HG03575 (cell line): ENCODE measurements around the gene OSBPL5.

ENCODE experiments used
- ATAC-seq: cut with Tn5 transposase; IDR thresholded peaks from one replicate; pipeline ENCODE4 v1.9.1; 2021; ENCODE audit not compliant: unreplicated experiment, insufficient number of reproducible peaks, low FRiP score; ENCODE audit errors: extremely low read depth

Gene OSBPL5

DNA sequence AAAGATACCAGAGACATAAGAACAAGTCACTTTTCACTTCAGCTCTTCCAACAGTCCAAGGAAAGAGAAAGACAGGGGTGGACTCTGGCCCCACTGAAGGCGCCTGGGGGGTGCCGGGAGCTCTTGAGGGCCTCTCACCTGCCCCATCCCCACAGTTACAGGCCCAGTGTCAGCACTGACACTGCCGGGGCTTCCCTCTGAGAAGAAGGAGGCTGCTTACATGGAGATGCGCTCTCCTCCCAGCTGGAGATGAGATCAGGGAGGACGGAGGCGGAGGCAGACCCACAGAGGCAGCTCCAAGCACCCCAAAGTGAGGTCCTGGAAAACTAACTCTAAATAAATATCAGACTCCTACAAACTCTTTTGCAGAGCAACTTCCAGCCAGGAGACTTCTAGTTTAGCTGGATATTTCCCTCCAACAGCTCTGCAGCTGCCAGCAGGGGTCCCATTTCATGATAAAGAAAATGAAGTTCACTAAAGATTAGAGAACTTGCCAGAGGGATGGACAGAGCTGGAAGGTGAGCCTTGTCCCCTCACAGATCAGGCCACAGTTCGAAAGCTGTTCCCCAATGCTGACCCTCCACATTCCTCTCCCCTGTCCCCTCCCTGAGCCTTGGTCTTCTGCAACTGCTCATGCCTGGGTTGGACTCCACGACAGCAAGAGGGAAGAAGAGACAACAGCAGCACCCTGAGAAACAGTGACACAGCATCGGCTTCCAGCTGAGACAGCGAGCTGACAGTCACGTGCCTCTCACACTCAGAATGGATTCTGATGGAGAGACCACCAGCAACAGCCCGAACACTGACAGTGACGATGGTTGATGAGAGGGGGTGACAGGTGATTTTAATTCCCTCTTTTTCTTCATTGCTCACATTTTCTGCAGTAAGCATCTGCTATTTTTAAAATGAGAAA is 113.7 kb downstream of the OSBPL5 start:
- ATAC-seq: no peak

DNA sequence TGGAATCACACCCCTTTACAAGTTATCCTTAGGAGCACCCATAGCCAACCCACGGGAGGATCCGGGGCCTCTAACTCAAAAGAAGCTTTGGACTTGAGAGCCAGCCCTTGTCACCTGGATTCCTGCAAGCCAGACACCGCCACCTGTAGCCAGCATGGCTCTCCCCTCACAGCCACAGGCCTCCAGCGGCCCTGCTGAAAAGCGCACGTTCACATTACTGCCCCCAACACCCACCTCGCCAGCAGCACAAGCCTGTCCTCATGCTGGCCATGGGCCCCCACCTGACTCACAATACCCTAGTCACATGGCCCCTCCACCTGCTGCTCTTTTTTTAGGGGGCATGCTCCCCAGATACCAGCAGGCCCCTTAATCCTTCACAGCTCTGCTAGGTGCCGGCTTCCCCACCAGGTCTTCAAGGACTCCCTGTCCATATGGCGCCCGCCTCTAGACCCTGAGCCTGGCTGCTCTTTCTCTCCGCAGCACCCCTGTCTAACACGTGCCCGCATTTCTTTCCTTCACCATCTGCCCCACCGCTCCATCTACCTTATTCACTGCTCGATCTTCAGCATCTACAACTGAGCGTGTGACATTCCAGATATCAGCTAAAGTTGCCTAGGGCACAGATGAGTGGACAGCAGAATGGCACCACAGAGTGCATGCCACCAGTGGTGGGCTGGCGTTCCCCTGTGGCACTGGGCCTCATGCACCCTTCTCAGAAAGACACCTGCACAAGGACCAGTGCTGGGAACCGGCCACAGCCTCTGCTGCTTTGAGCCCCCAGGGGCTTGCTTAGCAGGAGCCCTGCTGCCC is 114.5 kb downstream of the OSBPL5 start:
- ATAC-seq: no peak

DNA sequence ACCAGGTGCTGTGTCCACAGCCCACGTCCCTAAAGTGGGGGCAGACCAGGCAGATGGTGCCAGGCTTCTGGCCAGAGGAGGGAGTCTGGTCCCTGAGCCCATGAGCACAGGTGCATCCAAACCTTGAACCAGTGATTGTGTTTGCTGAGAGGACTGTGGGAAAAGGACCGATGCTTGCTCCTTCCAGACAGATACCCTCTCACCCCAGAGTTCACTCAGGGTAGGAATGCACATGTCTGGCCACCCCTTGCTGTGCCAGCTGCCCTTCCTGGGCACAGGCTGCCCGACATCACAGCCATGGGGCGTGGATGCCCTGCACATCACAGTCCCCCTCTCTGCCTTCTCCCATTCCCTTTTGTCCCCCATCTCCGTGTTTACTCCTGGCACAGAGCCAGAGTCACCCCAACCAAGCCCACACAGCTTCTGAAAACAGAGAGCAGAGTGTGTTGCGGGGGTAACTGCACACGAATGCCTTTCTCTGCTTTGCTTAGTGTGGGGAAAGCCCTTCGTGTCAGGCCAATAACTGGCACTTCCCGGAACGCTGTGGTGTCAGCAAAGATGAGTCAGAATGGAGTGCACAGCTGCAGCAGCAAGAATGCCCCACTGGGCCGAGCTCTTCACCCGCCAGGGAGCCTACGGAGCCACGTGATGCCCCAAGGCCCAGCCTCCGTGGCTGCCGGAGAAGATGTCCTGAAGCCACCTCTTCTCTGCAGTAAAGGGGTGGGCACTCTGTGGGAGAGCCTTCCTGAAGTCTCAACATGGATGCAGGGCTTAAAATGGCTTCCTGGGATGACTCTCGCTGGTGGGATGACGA is 115.5 kb downstream of the OSBPL5 start:
- no peak for ATAC-seq

- no peak for ATAC-seq
These were observed 117.5 kb downstream of the OSBPL5 start for GRCh38 chr11:3047637-3048036.

GRCh38 chr11:3046641-3047040 is 118.5 kb downstream of the OSBPL5 start:
- ATAC-seq: no peak

- no peak for ATAC-seq
These were observed 118.9 kb downstream of the OSBPL5 start for GRCh38 chr11:3046190-3046589.

DNA sequence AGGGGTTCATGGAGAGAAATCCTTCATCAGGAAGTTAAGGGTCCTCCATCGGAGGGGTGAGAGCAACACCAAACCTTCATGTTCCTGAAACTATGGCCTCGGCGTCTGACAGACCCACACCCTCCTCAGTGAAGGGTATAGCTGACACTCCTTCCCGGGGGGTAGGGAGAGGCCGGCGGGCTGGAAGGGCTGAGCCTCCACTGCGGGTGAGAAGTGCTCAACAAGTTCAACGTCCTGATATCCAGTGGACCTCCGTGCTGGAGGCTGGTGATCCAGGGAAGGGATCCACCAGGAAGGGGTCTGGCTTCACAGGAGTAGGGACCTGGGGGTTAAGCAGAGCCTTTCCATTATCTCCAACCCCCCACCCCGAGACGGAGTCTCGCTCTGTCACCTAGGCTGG is 120.2 kb downstream of the OSBPL5 start:
- ATAC-seq: no peak

DNA sequence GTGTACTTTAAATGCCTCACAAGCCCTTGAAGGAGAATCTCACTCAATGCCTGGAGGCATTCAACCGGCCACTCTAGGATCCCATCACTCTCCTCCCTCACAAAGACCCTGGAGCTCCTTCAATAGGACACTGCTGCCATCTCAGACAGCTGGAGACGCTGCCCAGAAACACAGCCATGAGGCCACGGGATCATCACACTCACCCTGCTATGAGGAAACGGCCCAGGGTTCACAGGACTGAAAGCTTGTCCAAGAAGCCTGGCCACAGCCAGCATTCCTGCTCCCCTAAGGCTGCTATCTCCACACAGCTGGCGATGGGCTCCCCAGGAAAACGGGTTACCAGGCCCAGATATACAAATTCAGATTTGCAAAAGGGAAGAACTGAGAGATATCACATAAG is 121.1 kb downstream of the OSBPL5 start:
- ATAC-seq: no peak

DNA sequence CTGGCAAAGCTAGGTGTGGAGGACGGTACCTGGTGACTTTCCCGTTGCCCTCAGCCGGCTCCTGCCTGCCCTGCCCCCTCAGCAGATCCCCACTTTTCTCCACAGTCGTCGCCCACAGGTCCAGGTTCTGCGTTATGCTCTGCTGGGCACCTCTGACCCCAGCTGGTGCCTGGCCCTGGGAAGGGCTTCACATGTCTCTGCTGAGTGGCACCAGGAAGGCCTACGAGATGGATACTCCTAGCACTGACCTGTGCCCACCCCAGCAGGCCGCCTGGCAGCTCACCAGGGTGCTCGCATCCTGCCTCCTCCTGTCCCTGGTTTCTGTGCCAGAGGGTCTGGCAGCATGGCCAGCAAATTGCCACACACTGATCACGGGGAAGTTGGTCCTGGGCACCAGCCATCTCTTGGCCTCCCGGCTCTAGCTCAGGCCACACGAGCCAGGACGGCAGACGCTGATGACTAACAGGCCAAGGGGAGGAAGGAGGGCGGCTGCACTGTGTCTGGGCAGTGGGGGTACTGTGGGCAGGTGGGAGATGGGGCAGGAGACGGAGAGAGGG is 121.7 kb downstream of the OSBPL5 start:
- ATAC-seq: no peak

DNA sequence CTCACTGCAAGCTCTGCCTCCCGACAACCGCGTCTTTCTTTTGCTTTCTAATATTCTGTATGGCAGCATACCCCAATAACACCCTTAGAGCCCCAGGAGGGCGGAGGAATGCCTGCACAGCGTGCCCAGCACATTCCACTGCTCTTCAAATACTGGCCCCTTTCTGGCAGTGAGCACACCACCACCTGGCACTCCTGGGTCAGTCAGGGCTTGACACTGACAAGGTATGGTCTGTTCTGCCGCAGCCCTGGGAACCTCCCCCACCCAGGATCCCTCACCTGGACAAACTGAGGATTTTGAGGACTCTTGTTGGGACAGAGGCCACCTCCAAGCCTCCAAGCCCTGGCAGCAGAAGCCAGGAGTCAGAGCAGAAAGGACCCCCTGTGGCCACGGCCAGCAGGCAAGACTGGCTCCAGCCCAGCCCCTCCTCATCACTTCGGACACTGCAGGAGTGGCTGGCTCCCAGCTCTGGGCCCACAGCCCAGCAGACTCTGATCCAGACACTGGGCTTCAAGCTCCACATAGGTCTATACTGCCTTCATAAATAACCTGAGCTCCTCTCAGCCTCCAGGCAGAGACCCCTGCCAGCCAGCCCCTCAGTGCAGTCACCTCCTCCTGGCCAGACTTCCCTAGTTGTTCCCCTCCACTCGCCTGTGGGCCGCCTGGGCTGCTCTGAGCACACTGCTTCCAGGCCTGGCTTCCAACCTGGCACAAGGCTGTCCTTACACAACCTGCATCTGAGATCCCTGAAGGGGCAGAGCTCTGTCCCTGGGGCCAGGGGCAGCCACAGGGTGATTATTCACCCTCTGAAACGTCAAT is 122.4 kb downstream of the OSBPL5 start:
- ATAC-seq: no peak

- no peak for ATAC-seq
These were observed 123.2 kb downstream of the OSBPL5 start for GRCh38 chr11:3041699-3042441.

DNA sequence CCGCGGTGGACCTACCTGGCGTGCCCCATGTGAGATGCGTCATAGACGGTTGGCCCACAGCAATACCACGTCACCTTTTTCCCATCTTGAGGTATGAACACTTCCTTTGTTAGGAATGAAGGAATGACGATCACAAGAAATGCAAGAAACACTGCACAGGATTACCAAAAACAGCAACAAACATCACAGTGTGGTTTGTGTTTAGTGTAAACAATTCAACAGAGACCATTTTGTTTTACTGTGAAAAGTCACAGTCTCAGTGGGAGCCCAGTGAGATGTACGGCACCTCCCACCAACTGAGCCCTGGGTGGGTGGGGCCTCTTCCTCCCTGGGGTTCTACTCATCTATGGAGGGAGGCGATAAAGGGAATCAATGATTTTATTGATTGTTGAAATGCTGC is 124.2 kb downstream of the OSBPL5 start:
- no peak for ATAC-seq

DNA sequence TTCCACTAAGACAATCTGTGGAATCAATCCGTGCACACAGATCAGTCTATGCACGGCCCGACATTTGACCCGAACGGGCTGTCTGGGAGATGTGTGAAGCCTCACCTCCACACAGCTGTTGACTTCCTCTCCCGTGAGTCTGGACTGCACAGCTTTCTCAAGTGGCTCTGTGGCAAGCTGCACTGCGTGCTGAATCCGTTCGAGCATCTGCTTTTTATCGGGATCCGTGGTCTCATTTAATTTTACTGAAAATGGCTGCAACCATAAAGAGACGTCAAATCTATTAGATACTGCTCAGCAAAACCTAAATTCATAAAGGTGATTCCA is 127.2 kb downstream of the OSBPL5 start:
- ATAC-seq: no peak
